Measurements from ENCODE around the gene SSTR5. TPM values are rescaled to one million over a fixed set of nuclear protein-coding genes. Genes with fewer than 3 reads are reported as not detected.

The SSTR5 gene
- total RNA-seq, 1 donor from 2014 or later, result not detected

- Mint-ChIP-seq H3K4me1 (no peaks in the 10 kb centered on the region), H3K4me3 (no peak overlapping the region), H3K27me3 (peaks cover 12% of the 10 kb centered on the region), H3K36me3 (ENCODE audit: low read depth) (no peaks in the 10 kb centered on the region), H3K9me3 (no peaks in the 10 kb centered on the region), H3K27ac (no peak overlapping the region)
- intact Hi-C loops (cut with micrococcal nuclease), result no loop called here
- POLR2A ChIA-PET, result no interaction called here
- DNase-seq (no peak), ATAC-seq (ENCODE audit: low read depth) (no peak)
- TF ChIP-seq CTCF (IDR thresholded peaks at IDR 0.05), result no peak
- CTCF ChIA-PET, result no interaction called here
Observed at GRCh38 chr16:1109648-1110047, 37.1 kb downstream of the SSTR5 start.

DNA sequence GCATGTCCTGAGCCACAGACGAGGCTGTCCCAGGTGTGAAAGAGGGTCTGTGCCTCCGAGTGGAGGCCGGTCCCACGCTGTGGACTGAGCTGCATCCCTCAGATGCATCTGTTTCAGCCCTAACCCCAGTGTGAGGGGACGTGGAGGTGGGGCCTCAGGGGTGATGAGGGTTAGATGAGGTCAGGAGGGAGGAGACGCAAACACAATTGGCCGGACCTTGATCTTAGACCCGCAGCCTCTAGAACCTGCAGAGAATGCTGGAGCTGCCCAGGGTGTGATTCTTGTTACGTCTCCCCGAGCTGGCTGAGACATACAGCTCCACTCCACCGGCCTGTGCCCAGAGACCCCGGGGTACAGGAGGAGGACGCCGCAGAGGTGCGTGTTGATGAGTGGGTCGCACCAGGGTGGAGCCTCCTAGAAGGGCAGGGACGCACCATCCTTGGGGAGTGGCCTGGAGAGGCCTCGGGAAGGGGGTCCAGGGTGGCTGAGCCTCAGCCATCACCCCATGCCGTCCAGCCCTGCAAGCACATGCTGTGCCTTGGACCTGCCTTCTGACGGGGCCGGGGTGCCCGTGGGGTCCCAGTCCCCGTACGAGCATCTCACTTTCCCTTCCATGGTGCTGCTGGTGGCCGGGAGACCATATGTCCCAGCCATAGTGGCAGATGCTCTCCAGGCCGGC lies 40.1 kb downstream of the SSTR5 start:
- H3K9me3 Mint-ChIP-seq, result no peaks in the 10 kb centered on the region
- H3K27ac Mint-ChIP-seq, result no peak overlapping the region
- CTCF ChIA-PET, result no interaction called here
- TF ChIP-seq CTCF (IDR thresholded peaks at IDR 0.05), result no peak
- no peaks in the 10 kb centered on the region for H3K36me3 Mint-ChIP-seq (ENCODE audit: low read depth)
- H3K4me1 Mint-ChIP-seq, result no peaks in the 10 kb centered on the region
- no peak overlapping the region for H3K4me3 Mint-ChIP-seq
- DNase-seq (no peak), ATAC-seq (ENCODE audit: low read depth) (no peak)
- POLR2A ChIA-PET, result no interaction called here
- intact Hi-C loops (cut with micrococcal nuclease), result no loop called here
- peaks cover 6% of the 10 kb centered on the region for H3K27me3 Mint-ChIP-seq

- TF ChIP-seq CTCF (IDR thresholded peaks at IDR 0.05), result no peak
- peaks cover 5% of the 10 kb centered on the region for H3K27me3 Mint-ChIP-seq
- DNase-seq (no peak), ATAC-seq (ENCODE audit: low read depth) (no peak)
- intact Hi-C loops (cut with micrococcal nuclease), result no loop called here
- H3K4me1 Mint-ChIP-seq, result no peaks in the 10 kb centered on the region
- H3K27ac Mint-ChIP-seq, result no peak overlapping the region
- no peak overlapping the region for H3K4me3 Mint-ChIP-seq
- H3K9me3 Mint-ChIP-seq, result no peaks in the 10 kb centered on the region
- no peaks in the 10 kb centered on the region for H3K36me3 Mint-ChIP-seq (ENCODE audit: low read depth)
- POLR2A ChIA-PET, result no interaction called here
- CTCF ChIA-PET, result no interaction called here
Observed at GRCh38 chr16:1113489-1113888, 40.9 kb downstream of the SSTR5 start.

- POLR2A ChIA-PET, result no interaction called here
- Mint-ChIP-seq H3K27me3 (peaks cover 1% of the 10 kb centered on the region), H3K36me3 (ENCODE audit: low read depth) (no peaks in the 10 kb centered on the region), H3K4me3 (no peak overlapping the region), H3K4me1 (no peaks in the 10 kb centered on the region), H3K9me3 (no peaks in the 10 kb centered on the region), H3K27ac (no peak overlapping the region)
- CTCF ChIA-PET, result no interaction called here
- intact Hi-C loops (cut with micrococcal nuclease), result no loop called here
- ATAC-seq (ENCODE audit: low read depth), result no peak
- DNase-seq, result no peak
- no peak for TF ChIP-seq CTCF (IDR thresholded peaks at IDR 0.05)
Observed at GRCh38 chr16:1113889-1114526, 41.5 kb downstream of the SSTR5 start.

DNA sequence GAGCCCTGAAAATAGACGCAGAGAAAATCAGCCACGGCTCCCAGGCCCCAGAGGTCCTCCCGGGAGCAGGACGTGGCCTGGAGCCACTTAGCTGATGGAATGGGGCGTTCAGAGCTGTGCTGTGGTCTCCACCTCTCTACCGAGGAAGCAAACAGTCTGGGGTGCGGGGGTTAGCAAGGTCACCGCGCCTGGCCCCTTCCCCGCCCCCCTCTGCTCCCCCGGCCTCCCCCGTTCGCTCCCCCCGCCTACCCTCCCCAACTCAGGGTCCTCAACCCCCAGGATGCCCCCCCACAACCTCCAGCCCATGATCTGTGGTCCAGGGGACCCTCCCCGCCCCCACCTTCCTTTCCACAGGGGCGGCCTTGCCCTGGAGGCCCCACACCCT lies 44.1 kb downstream of the SSTR5 start:
- H3K27ac Mint-ChIP-seq, result no peak overlapping the region
- H3K4me1 Mint-ChIP-seq, result no peaks in the 10 kb centered on the region
- no peak for DNase-seq
- ChIA-PET CTCF (no interaction called here), POLR2A (no interaction called here)
- no peak overlapping the region for H3K4me3 Mint-ChIP-seq
- H3K9me3 Mint-ChIP-seq, result no peaks in the 10 kb centered on the region
- no peak for ATAC-seq (ENCODE audit: low read depth)
- H3K27me3 Mint-ChIP-seq, result no peaks in the 10 kb centered on the region
- intact Hi-C loops (cut with micrococcal nuclease), result no loop called here
- no peaks in the 10 kb centered on the region for H3K36me3 Mint-ChIP-seq (ENCODE audit: low read depth)
- no peak for TF ChIP-seq CTCF (IDR thresholded peaks at IDR 0.05)
